GM12878 (cell line): ENCODE measurements around the gene ARSA.

ENCODE experiments used
- BHLHE40 ChIP-seq, 2 experiments: fragments of 450-650 bp in 1 of 2; IDR thresholded peaks; 2 replicates each; pipeline ENCODE4 v1.6.1; 2011 to 2017; ENCODE audit warnings: low read depth in 2 of 2, borderline replicate concordance in 1 of 2, improper control_type of control experiment in 1 of 2, low read length in 1 of 2, mild to moderate bottlenecking in 1 of 2
- BRCA1 ChIP-seq: IDR thresholded peaks from 2 replicates; pipeline ENCODE4 v1.6.1; 2011; ENCODE audit warnings: low read depth, low read length, improper control_type of control experiment
- CHD4 ChIP-seq: fragments of 200-600 bp; sonication (generic); IDR thresholded peaks from 2 replicates; pipeline ENCODE4 v1.6.1; 2016; ENCODE audit warnings: mild to moderate bottlenecking
- EZH2 ChIP-seq: IDR thresholded peaks from 2 replicates; pipeline ENCODE4 v1.6.1; 2012; ENCODE audit warnings: low read depth, mild to moderate bottlenecking, control low read depth, inconsistent platforms, low read length, borderline replicate concordance; ENCODE audit not compliant: control insufficient read depth
- FOXM1 ChIP-seq: IDR thresholded peaks from 2 replicates; pipeline ENCODE4 v1.6.1; 2012; ENCODE audit warnings: low read depth, mild to moderate bottlenecking, inconsistent platforms, low read length, moderate library complexity
- JUND ChIP-seq: IDR thresholded peaks from 2 replicates; pipeline ENCODE4 v1.6.1; 2012; ENCODE audit warnings: low read depth, mild to moderate bottlenecking, low read length, improper control_type of control experiment, moderate library complexity
- POLR2AphosphoS5 ChIP-seq: IDR thresholded peaks from 2 replicates; pipeline ENCODE4 v1.6.1; 2011; ENCODE audit warnings: mild to moderate bottlenecking, low read length, inconsistent platforms
- SP1 ChIP-seq: IDR thresholded peaks from one replicate; pipeline ENCODE4 v1.6.1; 2011; ENCODE audit warnings: low read depth, low read length
- TAF1 ChIP-seq: IDR thresholded peaks from 2 replicates; pipeline ENCODE4 v1.6.1; 2011; ENCODE audit warnings: mild to moderate bottlenecking, low read depth, low read length, borderline replicate concordance
- TCF7 ChIP-seq: IDR thresholded peaks from 2 replicates; pipeline ENCODE4 v1.6.1; 2014; ENCODE audit warnings: antibody characterized with exemption, borderline replicate concordance
- TF ChIP-seq, protein P1 (sequence below), 3 experiments: IDR thresholded peaks in 2 of 3; conservative IDR thresholded peaks in 1 of 3; 2 replicates each; pipeline ENCODE4 v1.5.1; 2011; ENCODE audit warnings: low read depth in 3 of 3, low read length in 3 of 3, mild to moderate bottlenecking in 3 of 3, control low read depth in 2 of 3, moderate library complexity in 2 of 3, inconsistent platforms in 1 of 3, mixed read lengths in 1 of 3; ENCODE audit not compliant: control insufficient read depth in 2 of 3, insufficient read depth in 1 of 3; ENCODE audit errors: extremely low read depth in 1 of 3

DNA sequence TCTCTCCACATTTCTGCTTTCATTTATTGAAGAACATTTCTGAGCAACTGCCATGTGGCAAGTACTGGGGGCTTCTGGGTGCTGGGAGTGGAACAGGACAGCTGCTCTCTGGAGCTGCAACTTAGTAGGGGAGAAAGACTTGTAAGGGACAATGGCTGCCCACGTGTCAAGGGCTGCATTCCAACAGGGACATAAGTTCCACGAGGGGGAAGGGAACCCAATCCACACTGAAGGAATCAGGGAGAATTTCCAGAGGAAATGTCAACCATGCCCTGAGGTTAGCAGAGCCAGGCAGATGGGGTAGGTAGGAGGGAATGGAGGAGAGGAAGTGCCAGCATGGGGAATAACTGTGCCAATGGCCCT is 25.6 kb downstream of the ARSA start:
- no peak for TF ChIP-seq TAF1
- TF ChIP-seq SP1: no peak
- TF ChIP-seq, protein P1, sequence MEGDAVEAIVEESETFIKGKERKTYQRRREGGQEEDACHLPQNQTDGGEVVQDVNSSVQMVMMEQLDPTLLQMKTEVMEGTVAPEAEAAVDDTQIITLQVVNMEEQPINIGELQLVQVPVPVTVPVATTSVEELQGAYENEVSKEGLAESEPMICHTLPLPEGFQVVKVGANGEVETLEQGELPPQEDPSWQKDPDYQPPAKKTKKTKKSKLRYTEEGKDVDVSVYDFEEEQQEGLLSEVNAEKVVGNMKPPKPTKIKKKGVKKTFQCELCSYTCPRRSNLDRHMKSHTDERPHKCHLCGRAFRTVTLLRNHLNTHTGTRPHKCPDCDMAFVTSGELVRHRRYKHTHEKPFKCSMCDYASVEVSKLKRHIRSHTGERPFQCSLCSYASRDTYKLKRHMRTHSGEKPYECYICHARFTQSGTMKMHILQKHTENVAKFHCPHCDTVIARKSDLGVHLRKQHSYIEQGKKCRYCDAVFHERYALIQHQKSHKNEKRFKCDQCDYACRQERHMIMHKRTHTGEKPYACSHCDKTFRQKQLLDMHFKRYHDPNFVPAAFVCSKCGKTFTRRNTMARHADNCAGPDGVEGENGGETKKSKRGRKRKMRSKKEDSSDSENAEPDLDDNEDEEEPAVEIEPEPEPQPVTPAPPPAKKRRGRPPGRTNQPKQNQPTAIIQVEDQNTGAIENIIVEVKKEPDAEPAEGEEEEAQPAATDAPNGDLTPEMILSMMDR (IDR thresholded peaks at IDR 0.05 in 2 of 3, conservative IDR thresholded peaks at IDR 0.05 in 1 of 3; ENCODE audit: control insufficient read depth in 2 of 3, extremely low read depth in 1 of 3, insufficient read depth in 1 of 3, low read depth in 3 of 3, low read length in 3 of 3): no peak
- no peak for TF ChIP-seq TCF7
- no peak for TF ChIP-seq EZH2
- TF ChIP-seq FOXM1: no peak
- TF ChIP-seq POLR2AphosphoS5: no peak
- no peak for TF ChIP-seq JUND
- no peak for TF ChIP-seq BRCA1
- no peak for TF ChIP-seq CHD4
- TF ChIP-seq BHLHE40 (IDR thresholded peaks at IDR 0.05; ENCODE audit: borderline replicate concordance in 1 of 2, low read depth in 2 of 2, low read length in 1 of 2): no peak
